ENCODE measurements around the gene PIM1. TPM values are rescaled to one million over a fixed set of nuclear protein-coding genes. Genes with fewer than 3 reads are reported as not detected.

Gene PIM1
- 8.9 and 12.8 TPM in 2 replicates for total RNA-seq
- long read RNA-seq, partial matches to known transcripts: 1 of 2 reads
- long read RNA-seq, other reads (novel, unspliced or antisense): 1 of 2 reads

GRCh38 chr6:37169496-37170272, at the start of gene PIM1:
Gene PIM1, plus strand, starts transcription at chr6:37170152. Its CDS starts 424 bp downstream, at chr6:37170576.
- Mint-ChIP-seq H3K9me3 (ENCODE audit: unreplicated experiment) (no peaks in the 10 kb centered on the region), H3K27ac (ENCODE audit: unreplicated experiment) (peak within 1 kb of the TSS; percentile 99), H3K4me3 (ENCODE audit: unreplicated experiment) (peak within 1 kb of the TSS; percentile 86), H3K4me1 (ENCODE audit: unreplicated experiment) (peaks cover 32% of the 10 kb centered on the region), H3K36me3 (ENCODE audit: unreplicated experiment) (peaks cover 17% of the 10 kb centered on the region), H3K27me3 (ENCODE audit: unreplicated experiment) (no peaks in the 10 kb centered on the region)
- peak; percentile 99 for DNase-seq (ENCODE audit: extremely low spot score, unreplicated experiment)
- TF ChIP-seq, protein P1, sequence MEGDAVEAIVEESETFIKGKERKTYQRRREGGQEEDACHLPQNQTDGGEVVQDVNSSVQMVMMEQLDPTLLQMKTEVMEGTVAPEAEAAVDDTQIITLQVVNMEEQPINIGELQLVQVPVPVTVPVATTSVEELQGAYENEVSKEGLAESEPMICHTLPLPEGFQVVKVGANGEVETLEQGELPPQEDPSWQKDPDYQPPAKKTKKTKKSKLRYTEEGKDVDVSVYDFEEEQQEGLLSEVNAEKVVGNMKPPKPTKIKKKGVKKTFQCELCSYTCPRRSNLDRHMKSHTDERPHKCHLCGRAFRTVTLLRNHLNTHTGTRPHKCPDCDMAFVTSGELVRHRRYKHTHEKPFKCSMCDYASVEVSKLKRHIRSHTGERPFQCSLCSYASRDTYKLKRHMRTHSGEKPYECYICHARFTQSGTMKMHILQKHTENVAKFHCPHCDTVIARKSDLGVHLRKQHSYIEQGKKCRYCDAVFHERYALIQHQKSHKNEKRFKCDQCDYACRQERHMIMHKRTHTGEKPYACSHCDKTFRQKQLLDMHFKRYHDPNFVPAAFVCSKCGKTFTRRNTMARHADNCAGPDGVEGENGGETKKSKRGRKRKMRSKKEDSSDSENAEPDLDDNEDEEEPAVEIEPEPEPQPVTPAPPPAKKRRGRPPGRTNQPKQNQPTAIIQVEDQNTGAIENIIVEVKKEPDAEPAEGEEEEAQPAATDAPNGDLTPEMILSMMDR (IDR thresholded peaks at IDR 0.05): no peak

DNA sequence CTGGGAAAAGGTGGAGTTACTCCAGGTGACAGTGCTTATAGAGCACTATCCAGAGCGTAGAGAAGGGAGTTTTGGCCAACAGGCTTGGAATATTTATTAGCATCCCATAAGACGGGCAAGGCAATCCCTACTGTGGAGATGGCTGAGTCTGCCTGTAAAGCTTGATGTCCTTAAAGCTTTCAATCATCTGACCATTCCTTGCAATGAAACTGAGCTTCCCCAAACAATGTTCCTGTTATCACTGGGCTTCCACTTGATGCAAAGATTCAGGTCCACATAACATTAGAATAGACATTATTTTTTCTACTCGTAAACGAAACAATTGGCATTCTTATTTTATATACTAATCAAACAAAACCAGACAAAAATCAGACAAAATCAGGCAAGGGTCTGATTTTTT, 48.4 kb upstream of the PIM1 start:
- H3K36me3 Mint-ChIP-seq (ENCODE audit: unreplicated experiment): no peaks in the 10 kb centered on the region
- peaks cover 14% of the 10 kb centered on the region for H3K4me1 Mint-ChIP-seq (ENCODE audit: unreplicated experiment)
- TF ChIP-seq, protein P1 (IDR thresholded peaks at IDR 0.05): no peak
- no peaks in the 10 kb centered on the region for H3K9me3 Mint-ChIP-seq (ENCODE audit: unreplicated experiment)
- DNase-seq (ENCODE audit: extremely low spot score, unreplicated experiment): no peak
- H3K4me3 Mint-ChIP-seq (ENCODE audit: unreplicated experiment): no peak overlapping the region
- H3K27me3 Mint-ChIP-seq (ENCODE audit: unreplicated experiment): no peaks in the 10 kb centered on the region
- H3K27ac Mint-ChIP-seq (ENCODE audit: unreplicated experiment): no peak overlapping the region

DNA sequence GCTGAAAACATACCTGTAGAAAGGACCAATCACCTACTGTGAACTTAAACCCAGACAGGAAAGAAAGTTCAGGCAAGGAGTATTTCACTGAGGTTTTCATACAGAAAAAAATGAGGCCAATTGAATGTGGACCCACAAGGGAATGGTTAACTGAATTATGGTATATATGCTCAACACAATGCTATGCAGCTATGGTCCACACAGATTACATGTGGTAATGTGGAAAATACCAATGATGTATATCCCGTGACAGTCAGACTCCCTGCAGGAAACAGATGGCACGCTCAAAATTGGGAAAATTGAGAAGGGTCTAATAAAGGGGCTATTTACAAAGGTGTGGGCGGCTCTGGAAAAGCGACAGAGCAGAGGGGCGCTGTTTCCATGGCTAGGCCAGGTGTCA, 47.1 kb upstream of the PIM1 start:
- Mint-ChIP-seq H3K4me3 (ENCODE audit: unreplicated experiment) (no peak overlapping the region), H3K9me3 (ENCODE audit: unreplicated experiment) (no peaks in the 10 kb centered on the region), H3K36me3 (ENCODE audit: unreplicated experiment) (no peaks in the 10 kb centered on the region), H3K27me3 (ENCODE audit: unreplicated experiment) (no peaks in the 10 kb centered on the region), H3K4me1 (ENCODE audit: unreplicated experiment) (peaks cover 23% of the 10 kb centered on the region), H3K27ac (ENCODE audit: unreplicated experiment) (no peak overlapping the region)
- no peak for DNase-seq (ENCODE audit: extremely low spot score, unreplicated experiment)
- TF ChIP-seq, protein P1 (IDR thresholded peaks at IDR 0.05): no peak

DNA sequence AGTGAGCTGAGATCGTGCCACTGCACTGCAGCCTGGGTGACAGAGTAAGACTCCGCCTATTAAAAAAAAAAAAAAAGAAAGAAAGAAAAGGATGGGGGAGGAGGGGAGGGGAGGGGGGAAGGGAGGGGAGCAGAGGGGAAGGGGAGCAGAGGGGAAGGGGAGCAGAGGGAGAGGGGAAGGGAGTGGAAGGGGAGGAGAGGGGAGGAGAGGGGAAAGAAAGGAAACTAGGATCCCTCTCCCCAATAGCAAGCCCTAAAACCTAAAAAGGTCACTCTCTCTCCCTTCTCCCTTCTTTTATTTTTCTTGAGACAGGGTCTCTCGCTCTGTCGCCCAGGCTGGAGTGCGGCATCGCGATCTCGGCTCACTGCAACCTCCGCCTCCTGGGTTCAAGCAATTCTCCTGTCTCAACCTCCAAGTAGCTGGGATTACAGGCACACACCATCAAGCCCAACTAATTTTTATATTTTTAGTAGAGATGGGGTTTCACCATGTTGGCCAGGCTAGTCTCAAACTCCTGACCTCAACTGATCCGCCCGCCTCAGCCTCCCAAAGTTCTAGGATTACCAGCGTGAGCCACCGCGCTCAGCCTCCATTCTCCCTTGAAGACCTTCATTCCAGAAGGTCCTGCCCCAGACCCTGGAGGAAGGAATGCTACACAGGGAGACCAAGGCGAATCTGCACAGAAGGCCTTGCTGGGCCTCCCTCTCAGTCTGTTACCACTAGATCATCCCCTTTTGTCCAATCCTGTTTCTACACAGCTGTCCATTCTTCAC, 45.8 kb upstream of the PIM1 start:
- TF ChIP-seq, protein P1 (IDR thresholded peaks at IDR 0.05): no peak
- Mint-ChIP-seq H3K27me3 (ENCODE audit: unreplicated experiment) (no peaks in the 10 kb centered on the region), H3K4me1 (ENCODE audit: unreplicated experiment) (peaks cover 32% of the 10 kb centered on the region), H3K36me3 (ENCODE audit: unreplicated experiment) (no peaks in the 10 kb centered on the region), H3K9me3 (ENCODE audit: unreplicated experiment) (no peaks in the 10 kb centered on the region), H3K4me3 (ENCODE audit: unreplicated experiment) (no peak overlapping the region), H3K27ac (ENCODE audit: unreplicated experiment) (no peak overlapping the region)
- no peak for DNase-seq (ENCODE audit: extremely low spot score, unreplicated experiment)
